HEK293 (cell line): ENCODE data around the gene CAPN8.

Source experiments
- BCL11B ChIP-seq: fragments of 450-650 bp; formaldehyde crosslinking; IDR thresholded peaks from 2 replicates; pipeline ENCODE4 v1.5.1; 2016; ENCODE audit warnings: low read depth, missing biosample characterization, missing genetic modification characterization
- GLI2 ChIP-seq: fragments of 450-650 bp; formaldehyde crosslinking; IDR thresholded peaks from 2 replicates; pipeline ENCODE4; 2017; ENCODE audit warnings: missing biosample characterization, missing genetic modification characterization, low read depth, borderline replicate concordance
- HOXC10 ChIP-seq: sonication (generic); formaldehyde crosslinking; IDR thresholded peaks from 2 replicates; pipeline ENCODE4 v1.8.1; 2023; ENCODE audit warnings: mild to moderate bottlenecking, missing genetic modification reagents
- MYNN ChIP-seq: fragments of 450-650 bp; formaldehyde crosslinking; IDR thresholded peaks from 2 replicates; pipeline ENCODE4 v1.5.1; 2016; ENCODE audit warnings: missing biosample characterization, missing genetic modification characterization, borderline replicate concordance
- PRDM1 ChIP-seq: fragments of 450-650 bp; formaldehyde crosslinking; IDR thresholded peaks from 2 replicates; pipeline ENCODE4; 2016; ENCODE audit warnings: missing biosample characterization, missing genetic modification characterization
- REPIN1 ChIP-seq: fragments of 450-650 bp; formaldehyde crosslinking; IDR thresholded peaks from 2 replicates; pipeline ENCODE4 v1.5.1; 2017; ENCODE audit warnings: missing biosample characterization, missing genetic modification characterization, low read depth
- TRIM28 ChIP-seq: IDR thresholded peaks from 2 replicates; pipeline ENCODE4 v1.6.1; 2011; ENCODE audit warnings: low read length, control low read depth, borderline replicate concordance
- ZBTB21 ChIP-seq: fragments of 450-650 bp; formaldehyde crosslinking; IDR thresholded peaks from 2 replicates; pipeline ENCODE4 v1.5.1; 2017; ENCODE audit warnings: missing biosample characterization, missing genetic modification characterization
- ZFP3 ChIP-seq: fragments of 450-650 bp; formaldehyde crosslinking; IDR thresholded peaks from 2 replicates; pipeline ENCODE4 v1.5.1; 2016; ENCODE audit warnings: low read depth, missing biosample characterization, missing genetic modification characterization
- ZNF133 ChIP-seq: fragments of 450-650 bp; formaldehyde crosslinking; IDR thresholded peaks from 2 replicates; pipeline ENCODE4 v1.5.1; 2016; ENCODE audit warnings: missing biosample characterization, missing genetic modification characterization
- ZNF138 ChIP-seq: fragments of 450-650 bp; formaldehyde crosslinking; IDR thresholded peaks from 2 replicates; pipeline ENCODE4 v1.5.1; 2016; ENCODE audit warnings: missing biosample characterization, missing genetic modification characterization, borderline replicate concordance
- ZNF157 ChIP-seq: fragments of 450-650 bp; formaldehyde crosslinking; IDR thresholded peaks from 2 replicates; pipeline ENCODE4 v1.5.1; 2016; ENCODE audit warnings: missing biosample characterization, missing genetic modification characterization
- ZNF202 ChIP-seq: fragments of 450-650 bp; formaldehyde crosslinking; IDR thresholded peaks from 2 replicates; pipeline ENCODE4 v1.5.1; 2016; ENCODE audit warnings: missing biosample characterization, missing genetic modification characterization, borderline replicate concordance
- ZNF214 ChIP-seq: fragments of 450-650 bp; formaldehyde crosslinking; IDR thresholded peaks from 2 replicates; pipeline ENCODE4 v1.5.1; 2017; ENCODE audit warnings: missing biosample characterization, mild to moderate bottlenecking, missing genetic modification characterization, borderline replicate concordance
- ZNF266 ChIP-seq: fragments of 450-650 bp; formaldehyde crosslinking; IDR thresholded peaks from 2 replicates; pipeline ENCODE4 v1.5.1; 2016; ENCODE audit warnings: missing biosample characterization, missing genetic modification characterization, low read depth
- ZNF274 ChIP-seq, 2 experiments: fragments of 200-500 bp in 1 of 2; fragments of 450-650 bp in 1 of 2; sonication (Bioruptor generic) in 1 of 2; formaldehyde crosslinking in 1 of 2; IDR thresholded peaks; 2 replicates each; pipeline versions ENCODE4 v1.5.1 to v1.6.1; 2014 to 2016; ENCODE audit warnings: borderline replicate concordance in 1 of 2, inconsistent platforms in 1 of 2, low read length in 1 of 2, missing biosample characterization in 1 of 2, missing genetic modification characterization in 1 of 2
- ZNF324 ChIP-seq: fragments of 450-650 bp; formaldehyde crosslinking; IDR thresholded peaks from 2 replicates; pipeline ENCODE4 v1.5.1; 2016; ENCODE audit warnings: missing biosample characterization, missing genetic modification characterization
- ZNF335 ChIP-seq: fragments of 450-650 bp; formaldehyde crosslinking; conservative IDR thresholded peaks from 2 replicates; pipeline ENCODE4 v1.5.1; 2016; ENCODE audit warnings: missing biosample characterization, missing genetic modification characterization
- ZNF354C ChIP-seq: fragments of 450-650 bp; formaldehyde crosslinking; IDR thresholded peaks from 2 replicates; pipeline ENCODE4 v1.5.1; 2016; ENCODE audit warnings: missing biosample characterization, missing genetic modification characterization, low read depth, borderline replicate concordance
- ZNF544 ChIP-seq: fragments of 450-650 bp; formaldehyde crosslinking; IDR thresholded peaks from 2 replicates; pipeline ENCODE4 v1.5.0; 2017; ENCODE audit warnings: missing biosample characterization, missing genetic modification characterization
- ZNF555 ChIP-seq: fragments of 450-650 bp; formaldehyde crosslinking; conservative IDR thresholded peaks from 2 replicates; pipeline ENCODE4 v1.5.1; 2017; ENCODE audit warnings: missing biosample characterization, mild to moderate bottlenecking, missing genetic modification characterization, inconsistent platforms
- ZNF571 ChIP-seq: fragments of 450-650 bp; formaldehyde crosslinking; IDR thresholded peaks from 2 replicates; pipeline ENCODE4 v1.5.0; 2017; ENCODE audit warnings: missing biosample characterization, missing genetic modification characterization
- ZNF600 ChIP-seq: fragments of 450-650 bp; formaldehyde crosslinking; IDR thresholded peaks from 2 replicates; pipeline ENCODE4 v1.5.1; 2016; ENCODE audit warnings: missing biosample characterization, missing genetic modification characterization
- ZNF621 ChIP-seq: fragments of 450-650 bp; formaldehyde crosslinking; IDR thresholded peaks from 2 replicates; pipeline ENCODE4 v1.5.1; 2017; ENCODE audit warnings: missing biosample characterization, missing genetic modification characterization
- ZXDB ChIP-seq: fragments of 450-650 bp; formaldehyde crosslinking; IDR thresholded peaks from 2 replicates; pipeline ENCODE4 v1.5.1; 2016; ENCODE audit warnings: missing biosample characterization, missing genetic modification characterization
- TF ChIP-seq, protein P1 (sequence below): fragments of 450-650 bp; formaldehyde crosslinking; IDR thresholded peaks from 2 replicates; pipeline ENCODE4 v1.5.1; 2016; ENCODE audit warnings: missing biosample characterization, missing genetic modification characterization, borderline replicate concordance
- TF ChIP-seq, protein P2 (sequence below): fragments of 450-650 bp; IDR thresholded peaks from 2 replicates; pipeline ENCODE4 v1.5.1; 2018; ENCODE audit warnings: missing biosample characterization, missing genetic modification characterization
- TF ChIP-seq, protein P3 (sequence below): fragments of 450-650 bp; formaldehyde crosslinking; IDR thresholded peaks from 2 replicates; pipeline ENCODE4 v1.5.1; 2016; ENCODE audit warnings: missing biosample characterization, missing genetic modification characterization
- TF ChIP-seq, protein P4 (sequence below): sonication (generic); formaldehyde crosslinking; IDR thresholded peaks from 2 replicates; pipeline ENCODE4 v1.8.1; 2022; ENCODE audit warnings: mild to moderate bottlenecking, moderate library complexity, missing genetic modification reagents
- TF ChIP-seq, protein P5 (sequence below): fragments of 450-650 bp; formaldehyde crosslinking; IDR thresholded peaks from 2 replicates; pipeline ENCODE4 v1.5.1; 2017; ENCODE audit warnings: missing biosample characterization, missing genetic modification characterization

The CAPN8 gene

DNA sequence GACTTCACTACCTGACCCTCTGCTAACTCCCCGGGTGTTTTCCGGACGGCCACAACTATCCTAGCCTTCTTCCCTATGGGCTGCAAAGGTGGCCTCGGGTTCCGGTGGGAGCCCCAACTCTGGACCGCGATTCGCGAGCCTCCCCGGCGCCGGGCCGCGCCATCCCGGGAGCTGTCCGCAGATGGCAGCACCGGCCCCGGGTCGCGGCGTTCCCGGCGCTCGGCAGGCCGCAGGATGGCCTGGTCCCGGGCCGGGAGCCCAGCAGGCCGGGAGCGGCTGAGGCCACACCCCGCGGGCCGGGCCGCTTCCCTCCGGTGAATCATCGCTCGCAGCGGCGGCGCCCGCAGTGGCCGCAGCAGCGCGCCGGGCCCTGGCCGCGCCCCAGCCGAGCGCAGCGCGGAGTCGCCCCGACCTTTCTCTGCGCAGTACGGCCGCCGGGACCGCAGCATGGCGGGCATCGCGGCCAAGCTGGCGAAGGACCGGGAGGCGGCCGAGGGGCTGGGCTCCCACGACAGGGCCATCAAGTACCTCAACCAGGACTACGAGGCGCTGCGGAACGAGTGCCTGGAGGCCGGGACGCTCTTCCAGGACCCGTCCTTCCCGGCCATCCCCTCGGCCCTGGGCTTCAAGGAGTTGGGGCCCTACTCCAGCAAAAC, 46.8 kb upstream of the CAPN8 start, which contains the start of gene CAPN2 (continued):
- TF ChIP-seq, protein P1, sequence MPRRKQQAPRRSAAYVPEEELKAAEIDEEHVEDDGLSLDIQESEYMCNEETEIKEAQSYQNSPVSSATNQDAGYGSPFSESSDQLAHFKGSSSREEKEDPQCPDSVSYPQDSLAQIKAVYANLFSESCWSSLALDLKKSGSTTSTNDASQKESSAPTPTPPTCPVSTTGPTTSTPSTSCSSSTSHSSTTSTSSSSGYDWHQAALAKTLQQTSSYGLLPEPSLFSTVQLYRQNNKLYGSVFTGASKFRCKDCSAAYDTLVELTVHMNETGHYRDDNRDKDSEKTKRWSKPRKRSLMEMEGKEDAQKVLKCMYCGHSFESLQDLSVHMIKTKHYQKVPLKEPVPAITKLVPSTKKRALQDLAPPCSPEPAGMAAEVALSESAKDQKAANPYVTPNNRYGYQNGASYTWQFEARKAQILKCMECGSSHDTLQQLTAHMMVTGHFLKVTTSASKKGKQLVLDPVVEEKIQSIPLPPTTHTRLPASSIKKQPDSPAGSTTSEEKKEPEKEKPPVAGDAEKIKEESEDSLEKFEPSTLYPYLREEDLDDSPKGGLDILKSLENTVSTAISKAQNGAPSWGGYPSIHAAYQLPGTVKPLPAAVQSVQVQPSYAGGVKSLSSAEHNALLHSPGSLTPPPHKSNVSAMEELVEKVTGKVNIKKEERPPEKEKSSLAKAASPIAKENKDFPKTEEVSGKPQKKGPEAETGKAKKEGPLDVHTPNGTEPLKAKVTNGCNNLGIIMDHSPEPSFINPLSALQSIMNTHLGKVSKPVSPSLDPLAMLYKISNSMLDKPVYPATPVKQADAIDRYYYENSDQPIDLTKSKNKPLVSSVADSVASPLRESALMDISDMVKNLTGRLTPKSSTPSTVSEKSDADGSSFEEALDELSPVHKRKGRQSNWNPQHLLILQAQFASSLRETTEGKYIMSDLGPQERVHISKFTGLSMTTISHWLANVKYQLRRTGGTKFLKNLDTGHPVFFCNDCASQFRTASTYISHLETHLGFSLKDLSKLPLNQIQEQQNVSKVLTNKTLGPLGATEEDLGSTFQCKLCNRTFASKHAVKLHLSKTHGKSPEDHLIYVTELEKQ (tag by site-specific recombination), result no peak
- TF ChIP-seq ZNF157 (tag by site-specific recombination), result no peak
- TF ChIP-seq, protein P2, sequence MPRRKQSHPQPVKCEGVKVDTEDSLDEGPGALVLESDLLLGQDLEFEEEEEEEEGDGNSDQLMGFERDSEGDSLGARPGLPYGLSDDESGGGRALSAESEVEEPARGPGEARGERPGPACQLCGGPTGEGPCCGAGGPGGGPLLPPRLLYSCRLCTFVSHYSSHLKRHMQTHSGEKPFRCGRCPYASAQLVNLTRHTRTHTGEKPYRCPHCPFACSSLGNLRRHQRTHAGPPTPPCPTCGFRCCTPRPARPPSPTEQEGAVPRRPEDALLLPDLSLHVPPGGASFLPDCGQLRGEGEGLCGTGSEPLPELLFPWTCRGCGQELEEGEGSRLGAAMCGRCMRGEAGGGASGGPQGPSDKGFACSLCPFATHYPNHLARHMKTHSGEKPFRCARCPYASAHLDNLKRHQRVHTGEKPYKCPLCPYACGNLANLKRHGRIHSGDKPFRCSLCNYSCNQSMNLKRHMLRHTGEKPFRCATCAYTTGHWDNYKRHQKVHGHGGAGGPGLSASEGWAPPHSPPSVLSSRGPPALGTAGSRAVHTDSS (tag by site-specific recombination), result 0 out of 2 replicates have a peak, but pooled peaks have one; percentile 4
- no peak for TF ChIP-seq ZNF138 (tag by site-specific recombination)
- no peak for TF ChIP-seq BCL11B (tag by site-specific recombination)
- TF ChIP-seq ZNF324 (tag by site-specific recombination), result peak; percentile 37; the same call in 1 of the 2 replicates
- TF ChIP-seq ZFP3 (tag by site-specific recombination), result no peak
- TF ChIP-seq, protein P3, sequence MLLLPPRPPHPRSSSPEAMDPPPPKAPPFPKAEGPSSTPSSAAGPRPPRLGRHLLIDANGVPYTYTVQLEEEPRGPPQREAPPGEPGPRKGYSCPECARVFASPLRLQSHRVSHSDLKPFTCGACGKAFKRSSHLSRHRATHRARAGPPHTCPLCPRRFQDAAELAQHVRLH, result peak; percentile 9; the same call in 1 of the 2 replicates
- TF ChIP-seq, protein P4, sequence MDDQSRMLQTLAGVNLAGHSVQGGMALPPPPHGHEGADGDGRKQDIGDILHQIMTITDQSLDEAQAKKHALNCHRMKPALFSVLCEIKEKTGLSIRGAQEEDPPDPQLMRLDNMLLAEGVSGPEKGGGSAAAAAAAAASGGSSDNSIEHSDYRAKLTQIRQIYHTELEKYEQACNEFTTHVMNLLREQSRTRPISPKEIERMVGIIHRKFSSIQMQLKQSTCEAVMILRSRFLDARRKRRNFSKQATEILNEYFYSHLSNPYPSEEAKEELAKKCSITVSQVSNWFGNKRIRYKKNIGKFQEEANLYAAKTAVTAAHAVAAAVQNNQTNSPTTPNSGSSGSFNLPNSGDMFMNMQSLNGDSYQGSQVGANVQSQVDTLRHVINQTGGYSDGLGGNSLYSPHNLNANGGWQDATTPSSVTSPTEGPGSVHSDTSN (CRISPR knock-in tag), result peak; percentile 79
- TF ChIP-seq ZNF133 (tag by site-specific recombination), result no peak
- TF ChIP-seq ZNF555 (tag by site-specific recombination), result no peak
- TF ChIP-seq GLI2, result no peak
- 0 out of 2 replicates have a peak, but pooled peaks have one; percentile 12 for TF ChIP-seq ZXDB (tag by site-specific recombination)
- TF ChIP-seq HOXC10 (CRISPR knock-in tag), result no peak
- TF ChIP-seq ZNF354C, result no peak
- no peak for TF ChIP-seq ZNF274 (IDR thresholded peaks at IDR 0.05; ENCODE audit: low read length)
- TF ChIP-seq ZNF274 (tag by site-specific recombination; IDR thresholded peaks at IDR 0.05; ENCODE audit: borderline replicate concordance), result no peak
- no peak for TF ChIP-seq ZBTB21 (tag by site-specific recombination)
- peak; percentile 60; the same call in 1 of the 2 replicates for TF ChIP-seq TRIM28
- TF ChIP-seq ZNF571 (tag by site-specific recombination), result no peak
- TF ChIP-seq ZNF202 (tag by site-specific recombination), result no peak
- TF ChIP-seq ZNF335 (tag by site-specific recombination), result peak; percentile 92
- TF ChIP-seq, protein P5, sequence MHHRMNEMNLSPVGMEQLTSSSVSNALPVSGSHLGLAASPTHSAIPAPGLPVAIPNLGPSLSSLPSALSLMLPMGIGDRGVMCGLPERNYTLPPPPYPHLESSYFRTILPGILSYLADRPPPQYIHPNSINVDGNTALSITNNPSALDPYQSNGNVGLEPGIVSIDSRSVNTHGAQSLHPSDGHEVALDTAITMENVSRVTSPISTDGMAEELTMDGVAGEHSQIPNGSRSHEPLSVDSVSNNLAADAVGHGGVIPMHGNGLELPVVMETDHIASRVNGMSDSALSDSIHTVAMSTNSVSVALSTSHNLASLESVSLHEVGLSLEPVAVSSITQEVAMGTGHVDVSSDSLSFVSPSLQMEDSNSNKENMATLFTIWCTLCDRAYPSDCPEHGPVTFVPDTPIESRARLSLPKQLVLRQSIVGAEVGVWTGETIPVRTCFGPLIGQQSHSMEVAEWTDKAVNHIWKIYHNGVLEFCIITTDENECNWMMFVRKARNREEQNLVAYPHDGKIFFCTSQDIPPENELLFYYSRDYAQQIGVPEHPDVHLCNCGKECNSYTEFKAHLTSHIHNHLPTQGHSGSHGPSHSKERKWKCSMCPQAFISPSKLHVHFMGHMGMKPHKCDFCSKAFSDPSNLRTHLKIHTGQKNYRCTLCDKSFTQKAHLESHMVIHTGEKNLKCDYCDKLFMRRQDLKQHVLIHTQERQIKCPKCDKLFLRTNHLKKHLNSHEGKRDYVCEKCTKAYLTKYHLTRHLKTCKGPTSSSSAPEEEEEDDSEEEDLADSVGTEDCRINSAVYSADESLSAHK (tag by site-specific recombination), result no peak
- TF ChIP-seq REPIN1 (tag by site-specific recombination), result no peak
- TF ChIP-seq ZNF621, result no peak
- no peak for TF ChIP-seq PRDM1 (tag by site-specific recombination)
- TF ChIP-seq ZNF266, result no peak
- 0 out of 2 replicates have a peak, but pooled peaks have one; percentile 47 for TF ChIP-seq ZNF600 (tag by site-specific recombination)
- TF ChIP-seq ZNF544 (tag by site-specific recombination), result no peak
- no peak for TF ChIP-seq ZNF214
- no peak for TF ChIP-seq MYNN
